B cell (primary cell): ENCODE results near the gene CALN1. TPM values are rescaled to one million over a fixed set of nuclear protein-coding genes. Genes with fewer than 3 reads are reported as not detected.

Experiments
- ATAC-seq: fragments of 200-7000 bp; cut with Tn5 transposase; one replicate; pipeline ENCODE4 v1.10.0; 2021; ENCODE audit warnings: low read depth, mild to moderate bottlenecking, moderate number of reproducible peaks, moderate library complexity
- CTCF ChIA-PET: fragments of 350-600 bp; sonication (Branson Sonifier 250); formaldehyde crosslinking; loops from one replicate; lab custom pipeline; 2021; ENCODE audit warnings: antibody characterized with exemption, inconsistent platforms; lab: Charles Lee
- POLR2A ChIA-PET: fragments of 350-600 bp; sonication (Branson Sonifier 250); formaldehyde crosslinking; loops from one replicate; lab custom pipeline; 2021; ENCODE audit warnings: antibody characterized with exemption; lab: Charles Lee
- DNase-seq: peaks from one replicate; pipeline ENCODE4 v3.0.0; 2013
- H2AFZ ChIP-seq: 2 replicates; pipeline ENCODE4 v1.6.1; 2012; ENCODE audit warnings: mild to moderate bottlenecking, low read depth, low read length; ENCODE audit not compliant: insufficient read depth, poor library complexity, severe bottlenecking
- H3K27ac ChIP-seq, 2 donors: 1 replicate in 1 of 2; 2 replicates in 1 of 2; pipeline ENCODE4 v1.5.1; 2012 to 2013; ENCODE audit warnings: low read length in 2 of 2, mild to moderate bottlenecking in 2 of 2, moderate library complexity in 1 of 2
- H3K27me3 ChIP-seq, 4 experiments: fragments of 200-600 bp in 1 of 4; sonication (generic) in 1 of 4; replicated peaks in 1 of 4; 1 replicate in 2 of 4; 2 replicates in 2 of 4; pipeline versions ENCODE4 v1.6.1 to v1.7.0; 2013 to 2016; ENCODE audit warnings: low read length in 3 of 4, mild to moderate bottlenecking in 2 of 4, mixed read lengths in 1 of 4, moderate library complexity in 1 of 4; ENCODE audit not compliant: insufficient read depth in 4 of 4, control insufficient read depth in 3 of 4; ENCODE audit errors: control extremely low read depth in 1 of 4
- H3K36me3 ChIP-seq, 2 experiments: replicated peaks in 1 of 2; 1 replicate in 1 of 2; 2 replicates in 1 of 2; pipeline versions ENCODE4 v1.6.1 to v1.7.1; 2013; ENCODE audit warnings: low read length in 1 of 2; ENCODE audit not compliant: insufficient read depth in 2 of 2, control insufficient read depth in 1 of 2; ENCODE audit errors: control extremely low read depth in 1 of 2, extremely low read depth in 1 of 2
- H3K4me1 ChIP-seq, 2 donors: fragments of 200-600 bp in 1 of 2; sonication (generic) in 1 of 2; 1 replicate in 1 of 2; 2 replicates in 1 of 2; pipeline versions ENCODE4 v1.5.1 to v1.6.1; 2013 to 2017; ENCODE audit warnings: low read length in 2 of 2; ENCODE audit not compliant: control insufficient read depth in 2 of 2, insufficient read depth in 2 of 2
- H3K4me2 ChIP-seq: replicated peaks from 2 replicates; pipeline ENCODE3; 2012; ENCODE audit warnings: mild to moderate bottlenecking, low read depth, low read length; ENCODE audit not compliant: poor library complexity, severe bottlenecking
- H3K4me3 ChIP-seq, 5 experiments: fragments of 200-600 bp in 1 of 5; sonication (generic) in 1 of 5; 1 replicate in 3 of 5; 2 replicates in 2 of 5; pipeline versions ENCODE4 v1.5.1 to v1.7.0; 2011 to 2016; ENCODE audit warnings: low read length in 4 of 5, mild to moderate bottlenecking in 4 of 5, low read depth in 2 of 5, control low read depth in 1 of 5, moderate library complexity in 1 of 5; ENCODE audit not compliant: insufficient read depth in 1 of 5; ENCODE audit errors: control extremely low read depth in 1 of 5, extremely low read depth in 1 of 5
- H3K79me2 ChIP-seq: fragments of 200-600 bp; sonication (generic); one replicate; pipeline ENCODE4 v1.6.0; 2016; ENCODE audit warnings: low read length; ENCODE audit not compliant: control insufficient read depth, insufficient read depth
- H3K9ac ChIP-seq: fragments of 200-600 bp; sonication (generic); 2 replicates; pipeline ENCODE4 v1.6.1; 2017; ENCODE audit warnings: mild to moderate bottlenecking, low read length, moderate library complexity
- H3K9me3 ChIP-seq, 3 donors: one replicate each; pipeline versions ENCODE4 v1.6.1 to v1.7.1; 2013; ENCODE audit warnings: low read length in 2 of 3; ENCODE audit not compliant: control insufficient read depth in 2 of 3, insufficient read depth in 1 of 3; ENCODE audit errors: control extremely low read depth in 1 of 3
- H4K20me1 ChIP-seq: 2 replicates; pipeline ENCODE4 v1.6.0; 2012; ENCODE audit warnings: mild to moderate bottlenecking, low read length; ENCODE audit not compliant: insufficient read depth, control insufficient read depth, poor library complexity, severe bottlenecking
- H3K27ac Mint-ChIP-seq: one replicate; pipeline ENCODE4 v1.8.0; 2021; ENCODE audit warnings: mixed read lengths
- H3K27me3 Mint-ChIP-seq: one replicate; pipeline ENCODE4 v1.8.0; 2021; ENCODE audit warnings: mixed read lengths
- H3K4me1 Mint-ChIP-seq: one replicate; pipeline ENCODE4 v1.8.0; 2021; ENCODE audit warnings: mixed read lengths
- H3K4me3 Mint-ChIP-seq: one replicate; pipeline ENCODE4 v1.8.0; 2021; ENCODE audit warnings: mixed read lengths
- H3K9me3 Mint-ChIP-seq: one replicate; pipeline ENCODE4 v1.8.0; 2022; ENCODE audit warnings: mixed read lengths; ENCODE audit not compliant: insufficient read depth
- EZH2 ChIP-seq: IDR thresholded peaks from 2 replicates; pipeline ENCODE4 v1.6.1; 2012; ENCODE audit warnings: borderline replicate concordance, low read depth, mild to moderate bottlenecking, moderate library complexity, low read length; ENCODE audit not compliant: insufficient read depth, poor library complexity, severe bottlenecking
- WGBS: methylation state at CpG from one replicate; pipeline ENCODE4 v1.1.5; 2013; ENCODE audit warnings: missing lambda C conversion rate; ENCODE audit not compliant: insufficient coverage; 5-methylcytosine and 5-hydroxymethylcytosine counted together
- intact Hi-C: fragments of 100-400 bp; cut with micrococcal nuclease; formaldehyde crosslinking; loops from one replicate; pipeline ENCODE4 v1.10.0; 2022
- polyA plus RNA-seq: library from polyadenylated mRNA; depleted of rRNA; stranded (reverse); fragments of >200 nt; gene quantifications from 2 replicates; pipeline ENCODE4 v1.2.3, GENCODE V29; 2012
- total RNA-seq, 2 donors: library from RNA; stranded (reverse); fragments of 120-200 nt in 1 of 2; gene quantifications; 1 replicate in 1 of 2; 2 replicates in 1 of 2; pipeline versions ENCODE4 v1.2.3 to v1.2.4, GENCODE V29; 2013 to 2022
- TF ChIP-seq, protein P1 (sequence below): fragments of 200-600 bp; IDR thresholded peaks from one replicate; pipeline ENCODE4 v1.8.0; 2022; ENCODE audit warnings: antibody characterized with exemption, mild to moderate bottlenecking

Gene CALN1
- total and polyA plus RNA-seq, 2 donors (not counting 1 experiment from before 2014, with no cell fraction given): not detected

DNA sequence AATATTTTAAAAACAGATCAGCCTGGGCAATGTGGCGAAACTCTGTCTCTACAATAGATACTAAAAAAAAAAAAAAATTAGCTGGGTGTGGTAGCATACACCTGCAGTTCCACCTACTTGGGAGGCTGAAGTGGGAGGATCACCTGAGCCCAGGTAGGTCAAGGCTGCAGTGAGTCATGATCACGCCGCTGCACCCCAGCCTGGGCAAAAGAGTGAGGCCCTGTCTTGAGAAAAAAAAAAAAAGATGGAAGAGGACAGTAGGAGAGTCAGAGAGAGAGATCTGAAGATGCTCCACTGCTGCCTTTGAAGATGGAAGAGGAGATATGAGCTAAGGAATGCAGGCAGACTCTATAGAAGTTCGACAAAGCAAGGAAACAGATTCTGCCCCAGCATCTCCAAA is 181.9 kb downstream of the CALN1 start:
- Mint-ChIP-seq H3K4me3 (no peak overlapping the region), H3K9me3 (peaks cover 2% of the 10 kb centered on the region), H3K27me3 (no peaks in the 10 kb centered on the region), H3K27ac (no peak overlapping the region), H3K4me1 (no peaks in the 10 kb centered on the region)
- Histone ChIP-seq H3K27ac (no peak overlapping the region), H3K4me2 (no peak overlapping the region), H3K9me3 (peaks cover 0 to 10% (median 0%) of the 10 kb centered on the region in 3 donors), H4K20me1 (no peaks in the 10 kb centered on the region), H3K4me1 (no peaks in the 10 kb centered on the region), H2AFZ (no peak overlapping the region), H3K36me3 (no peaks in the 10 kb centered on the region), H3K27me3 (no peaks in the 10 kb centered on the region), H3K9ac (no peak overlapping the region), H3K4me3 (no peak overlapping the region), H3K79me2 (no peaks in the 10 kb centered on the region)
- POLR2A ChIA-PET: no interaction called here
- TF ChIP-seq, protein P1, sequence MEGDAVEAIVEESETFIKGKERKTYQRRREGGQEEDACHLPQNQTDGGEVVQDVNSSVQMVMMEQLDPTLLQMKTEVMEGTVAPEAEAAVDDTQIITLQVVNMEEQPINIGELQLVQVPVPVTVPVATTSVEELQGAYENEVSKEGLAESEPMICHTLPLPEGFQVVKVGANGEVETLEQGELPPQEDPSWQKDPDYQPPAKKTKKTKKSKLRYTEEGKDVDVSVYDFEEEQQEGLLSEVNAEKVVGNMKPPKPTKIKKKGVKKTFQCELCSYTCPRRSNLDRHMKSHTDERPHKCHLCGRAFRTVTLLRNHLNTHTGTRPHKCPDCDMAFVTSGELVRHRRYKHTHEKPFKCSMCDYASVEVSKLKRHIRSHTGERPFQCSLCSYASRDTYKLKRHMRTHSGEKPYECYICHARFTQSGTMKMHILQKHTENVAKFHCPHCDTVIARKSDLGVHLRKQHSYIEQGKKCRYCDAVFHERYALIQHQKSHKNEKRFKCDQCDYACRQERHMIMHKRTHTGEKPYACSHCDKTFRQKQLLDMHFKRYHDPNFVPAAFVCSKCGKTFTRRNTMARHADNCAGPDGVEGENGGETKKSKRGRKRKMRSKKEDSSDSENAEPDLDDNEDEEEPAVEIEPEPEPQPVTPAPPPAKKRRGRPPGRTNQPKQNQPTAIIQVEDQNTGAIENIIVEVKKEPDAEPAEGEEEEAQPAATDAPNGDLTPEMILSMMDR: no peak
- no peak for TF ChIP-seq EZH2
- intact Hi-C loops: no loop called here
- DNase-seq: no peak
- CTCF ChIA-PET: no interaction called here
- WGBS: 94% methylated on average over 2 of the region's 4 CpGs
- no peak for ATAC-seq

DNA sequence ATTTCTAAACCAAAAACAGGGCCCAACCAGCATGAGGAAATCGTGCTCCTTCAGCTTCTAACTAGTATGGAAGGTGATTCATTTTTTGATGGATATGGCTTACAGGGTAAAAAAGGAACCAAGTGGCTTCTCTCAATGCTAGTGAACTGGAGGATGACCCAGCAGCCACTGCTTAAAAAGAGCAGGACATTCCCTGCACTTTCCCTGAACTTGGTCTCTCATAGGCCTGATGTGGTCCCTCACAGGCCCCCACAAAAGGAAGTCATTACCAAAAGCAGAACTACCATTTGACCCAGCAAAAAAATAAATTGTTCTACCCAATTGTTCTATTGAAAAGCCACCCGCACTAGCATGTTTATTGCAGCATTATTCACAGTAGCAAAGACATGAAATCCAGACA is 188.8 kb downstream of the CALN1 start:
- H3K27me3 Mint-ChIP-seq: no peaks in the 10 kb centered on the region
- no peak overlapping the region for H3K27ac Mint-ChIP-seq
- ATAC-seq (no peak), DNase-seq (no peak)
- no peak overlapping the region for H3K4me3 ChIP-seq
- H3K4me2 ChIP-seq: no peak overlapping the region
- WGBS: no CpG with 5 or more reads among the region's 2 CpGs
- intact Hi-C loops: no loop called here
- ChIA-PET CTCF (no interaction called here), POLR2A (no interaction called here)
- no peaks in the 10 kb centered on the region for H3K4me1 ChIP-seq
- H3K9me3 Mint-ChIP-seq: no peaks in the 10 kb centered on the region
- no peak overlapping the region for H3K9ac ChIP-seq
- no peaks in the 10 kb centered on the region for H4K20me1 ChIP-seq
- TF ChIP-seq EZH2: no peak
- TF ChIP-seq, protein P1: no peak
- no peaks in the 10 kb centered on the region for H3K27me3 ChIP-seq
- no peak overlapping the region for H3K27ac ChIP-seq
- peaks cover 0 to 26% (median 2%) of the 10 kb centered on the region in 3 donors for H3K9me3 ChIP-seq
- H3K4me1 Mint-ChIP-seq: no peaks in the 10 kb centered on the region
- H3K79me2 ChIP-seq: no peaks in the 10 kb centered on the region
- H2AFZ ChIP-seq: no peak overlapping the region
- no peaks in the 10 kb centered on the region for H3K36me3 ChIP-seq
- no peak overlapping the region for H3K4me3 Mint-ChIP-seq
